Activated T-cell treated with anti-CD3 and anti-CD28 coated beads, Interleukin-2, amount 50 U/mL, for 72 hours (primary cell): ENCODE results near the gene FBXO31. TPM values are rescaled to one million over a fixed set of nuclear protein-coding genes. Genes with fewer than 3 reads are reported as not detected.
"Not testable (repeated sequence)": the region's sequence is repeated elsewhere in the genome, so short reads cannot be mapped to it uniquely, and the experiment has no call there.

Source experiments
- ATAC-seq, 2 donors: fragments of 150-1000 bp; cut with Tn5 transposase; replicated peaks in 1 of 2; 2 replicates each; pipeline ENCODE4 v1.10.0; 2021; ENCODE audit warnings: moderate library complexity in 2 of 2, mild to moderate bottlenecking in 1 of 2
- DNase-seq, 2 donors: peaks; one replicate each; pipeline ENCODE4 v3.0.0; 2021 to 2022; ENCODE audit warnings: mixed read lengths in 1 of 2
- H3K27ac Mint-ChIP-seq: one replicate; pipeline ENCODE4 v1.8.0; 2022; ENCODE audit warnings: mild to moderate bottlenecking, moderate library complexity, mixed read lengths
- H3K27me3 Mint-ChIP-seq: one replicate; pipeline ENCODE4 v1.8.0; 2022; ENCODE audit warnings: low read depth, mixed read lengths
- H3K36me3 Mint-ChIP-seq, 2 donors: one replicate each; pipeline ENCODE4 v1.8.0; 2022; ENCODE audit warnings: mixed read lengths in 2 of 2, mild to moderate bottlenecking in 1 of 2; ENCODE audit not compliant: insufficient read depth in 2 of 2
- H3K4me1 Mint-ChIP-seq: one replicate; pipeline ENCODE4 v1.8.0; 2022; ENCODE audit warnings: low read depth, mixed read lengths
- H3K4me3 Mint-ChIP-seq, 2 donors: one replicate each; pipeline ENCODE4 v1.8.0; 2022; ENCODE audit warnings: mild to moderate bottlenecking in 2 of 2, mixed read lengths in 2 of 2, moderate library complexity in 2 of 2
- H3K9me3 Mint-ChIP-seq, 2 donors: one replicate each; pipeline ENCODE4 v1.8.0; 2022; ENCODE audit warnings: mixed read lengths in 2 of 2
- total RNA-seq, 2 donors: library from RNA; stranded (reverse); gene quantifications; one replicate each; pipeline ENCODE4 v1.2.3, GENCODE V29; 2022

FBXO31 gene
- total RNA-seq, 2 donors from 2014 or later, result 33.7 to 36.8 TPM

GRCh38 chr16:87372305-87372704 is 11.3 kb downstream of the FBXO31 start:
- Mint-ChIP-seq H3K27me3 (no peaks in the 10 kb centered on the region), H3K9me3 (no peaks in the 10 kb centered on the region), H3K27ac (no peak overlapping the region), H3K36me3 (no peaks in the 10 kb centered on the region), H3K4me1 (peaks cover 49% of the 10 kb centered on the region), H3K4me3 (no peak overlapping the region)
- no peak for DNase-seq
- no peak for ATAC-seq

- no peaks in the 10 kb centered on the region for H3K36me3 Mint-ChIP-seq
- H3K9me3 Mint-ChIP-seq, result no peaks in the 10 kb centered on the region
- ATAC-seq (no peak), DNase-seq (no peak)
- H3K4me3 Mint-ChIP-seq, result no peak overlapping the region
- no peaks in the 10 kb centered on the region for H3K27me3 Mint-ChIP-seq
- H3K27ac Mint-ChIP-seq, result no peak overlapping the region
- H3K4me1 Mint-ChIP-seq, result peaks cover 40% of the 10 kb centered on the region
Measured at GRCh38 chr16:87371261-87371866, 12.2 kb downstream of the FBXO31 start.

GRCh38 chr16:87369796-87370719 is 13.5 kb downstream of the FBXO31 start:
- ATAC-seq, result peak in 1 of 2 donors; percentile 11
- no peaks in the 10 kb centered on the region for H3K36me3 Mint-ChIP-seq
- H3K27ac Mint-ChIP-seq, result no peak overlapping the region
- H3K4me1 Mint-ChIP-seq, result peaks cover 32% of the 10 kb centered on the region
- H3K4me3 Mint-ChIP-seq, result no peak overlapping the region
- H3K9me3 Mint-ChIP-seq, result no peaks in the 10 kb centered on the region
- no peak for DNase-seq
- H3K27me3 Mint-ChIP-seq, result no peaks in the 10 kb centered on the region

- DNase-seq (no peak), ATAC-seq (no peak)
- Mint-ChIP-seq H3K4me3 (no peak overlapping the region), H3K27ac (no peak overlapping the region), H3K4me1 (peaks cover 37% of the 10 kb centered on the region), H3K36me3 (no peaks in the 10 kb centered on the region), H3K9me3 (no peaks in the 10 kb centered on the region), H3K27me3 (no peaks in the 10 kb centered on the region)
Measured at GRCh38 chr16:87369117-87369765, 14.3 kb downstream of the FBXO31 start.

GRCh38 chr16:87368029-87368770 is 15.4 kb downstream of the FBXO31 start:
- Mint-ChIP-seq H3K4me1 (peaks cover 42% of the 10 kb centered on the region), H3K27ac (no peak overlapping the region)

GRCh38 chr16:87367529-87367928 is 16.0 kb downstream of the FBXO31 start:
- ATAC-seq (no peak), DNase-seq (no peak)
- H3K27me3 Mint-ChIP-seq, result no peaks in the 10 kb centered on the region
- H3K27ac Mint-ChIP-seq, result no peak overlapping the region
- H3K4me1 Mint-ChIP-seq, result peaks cover 42% of the 10 kb centered on the region
- no peaks in the 10 kb centered on the region for H3K36me3 Mint-ChIP-seq
- H3K4me3 Mint-ChIP-seq, result no peak overlapping the region
- no peaks in the 10 kb centered on the region for H3K9me3 Mint-ChIP-seq

More at GRCh38 chr16:87368029-87368770, 15.4 kb downstream of the FBXO31 start:
- ATAC-seq, result no peak
- H3K4me3 Mint-ChIP-seq, result no peak overlapping the region
- H3K27me3 Mint-ChIP-seq, result no peaks in the 10 kb centered on the region
- H3K9me3 Mint-ChIP-seq, result no peaks in the 10 kb centered on the region
- H3K36me3 Mint-ChIP-seq, result no peaks in the 10 kb centered on the region
- no peak for DNase-seq

GRCh38 chr16:87366930-87367329 is 16.6 kb downstream of the FBXO31 start:
- Mint-ChIP-seq H3K4me1 (peaks cover 42% of the 10 kb centered on the region), H3K27me3 (no peaks in the 10 kb centered on the region), H3K27ac (no peak overlapping the region), H3K9me3 (no peaks in the 10 kb centered on the region), H3K36me3 (no peaks in the 10 kb centered on the region), H3K4me3 (no peak overlapping the region)
- ATAC-seq, result no peak
- no peak for DNase-seq

- Mint-ChIP-seq H3K27ac (peak overlapping the region; percentile 44), H3K27me3 (no peaks in the 10 kb centered on the region), H3K9me3 (no peaks in the 10 kb centered on the region), H3K4me3 (no peak overlapping the region), H3K4me1 (peaks cover 36% of the 10 kb centered on the region), H3K36me3 (no peaks in the 10 kb centered on the region)
- ATAC-seq, result no peak
- DNase-seq, result no peak
Measured at GRCh38 chr16:87366288-87366687, 17.3 kb downstream of the FBXO31 start.

GRCh38 chr16:87365021-87365713 is 18.4 kb downstream of the FBXO31 start:
- Mint-ChIP-seq H3K27me3 (no peaks in the 10 kb centered on the region), H3K4me3 (no peak overlapping the region), H3K9me3 (no peaks in the 10 kb centered on the region), H3K4me1 (peaks cover 40% of the 10 kb centered on the region), H3K27ac (no peak overlapping the region), H3K36me3 (no peaks in the 10 kb centered on the region)
- DNase-seq (no peak), ATAC-seq (no peak)

GRCh38 chr16:87363771-87364455 is 19.7 kb downstream of the FBXO31 start:
- Mint-ChIP-seq H3K9me3 (no peaks in the 10 kb centered on the region), H3K4me3 (no peak overlapping the region), H3K36me3 (no peaks in the 10 kb centered on the region), H3K27ac (no peak overlapping the region), H3K4me1 (peaks cover 36% of the 10 kb centered on the region), H3K27me3 (no peaks in the 10 kb centered on the region)
- ATAC-seq, result no peak
- DNase-seq, result no peak

- not testable (repeated sequence) for H3K4me3 Mint-ChIP-seq
Measured at GRCh38 chr16:87362828-87363559, 20.6 kb downstream of the FBXO31 start.

More at GRCh38 chr16:87362828-87363559, 20.6 kb downstream of the FBXO31 start:
- H3K27ac Mint-ChIP-seq, H3K9me3 Mint-ChIP-seq, ATAC-seq, H3K27me3 Mint-ChIP-seq, H3K36me3 Mint-ChIP-seq, DNase-seq: not testable (repeated sequence)
- H3K4me1 Mint-ChIP-seq, result peaks cover 27% of the 10 kb centered on the region
